ENCODE measurements around the gene C12orf75. TPM values are rescaled to one million over a fixed set of nuclear protein-coding genes. Genes with fewer than 3 reads are reported as not detected.

Gene C12orf75
- total RNA-seq, 2 experiments from 2014 or later = 16.7 to 17.0 TPM

- Histone ChIP-seq H3K4me3 (ENCODE audit: low read length) (no peak overlapping the region), H3K27me3 (ENCODE audit: control insufficient read depth in 1 of 2, insufficient read depth in 2 of 2, low read length in 2 of 2) (no peaks in the 10 kb centered on the region), H3K4me1 (ENCODE audit: insufficient read depth, low read length) (no peaks in the 10 kb centered on the region), H3K27ac (ENCODE audit: low read depth in 1 of 2, low read length in 2 of 2) (no peak overlapping the region), H3K9me3 (ENCODE audit: control insufficient read depth in 1 of 2, insufficient read depth in 1 of 2, low read length in 2 of 2) (no peaks in the 10 kb centered on the region), H3K36me3 (ENCODE audit: insufficient read depth, low read length) (no peaks in the 10 kb centered on the region)
- POLR2A ChIA-PET = no interaction called here
- Mint-ChIP-seq H3K4me1 (ENCODE audit: low read depth) (no peaks in the 10 kb centered on the region), H3K36me3 (ENCODE audit: low read depth) (no peaks in the 10 kb centered on the region), H3K27ac (no peak overlapping the region), H3K4me3 (no peak overlapping the region), H3K27me3 (peaks cover 6% of the 10 kb centered on the region), H3K9me3 (no peaks in the 10 kb centered on the region)
- DNase-seq (no peak), ATAC-seq (ENCODE audit: poor library complexity) (no peak)
- CTCF ChIA-PET = no interaction called here
- intact Hi-C loops (cut with DNase I, micrococcal nuclease) = no loop called here
- TF ChIP-seq CTCF (IDR thresholded peaks at IDR 0.05) = no peak
These were observed 87.2 kb downstream of the C12orf75 start for GRCh38 chr12:105417732-105418131.

GRCh38 chr12:105418229-105418628 lies 87.7 kb downstream of the C12orf75 start:
- Histone ChIP-seq H3K4me3 (ENCODE audit: low read length) (no peak overlapping the region), H3K36me3 (ENCODE audit: insufficient read depth, low read length) (no peaks in the 10 kb centered on the region), H3K4me1 (ENCODE audit: insufficient read depth, low read length) (no peaks in the 10 kb centered on the region), H3K27me3 (ENCODE audit: control insufficient read depth in 1 of 2, insufficient read depth in 2 of 2, low read length in 2 of 2) (no peaks in the 10 kb centered on the region), H3K27ac (ENCODE audit: low read depth in 1 of 2, low read length in 2 of 2) (no peak overlapping the region), H3K9me3 (ENCODE audit: control insufficient read depth in 1 of 2, insufficient read depth in 1 of 2, low read length in 2 of 2) (no peaks in the 10 kb centered on the region)
- ChIA-PET CTCF (no interaction called here), POLR2A (no interaction called here)
- no peak for DNase-seq
- Mint-ChIP-seq H3K9me3 (no peaks in the 10 kb centered on the region), H3K27ac (no peak overlapping the region), H3K27me3 (peaks cover 6% of the 10 kb centered on the region), H3K4me1 (ENCODE audit: low read depth) (no peaks in the 10 kb centered on the region), H3K36me3 (ENCODE audit: low read depth) (no peaks in the 10 kb centered on the region), H3K4me3 (no peak overlapping the region)
- intact Hi-C loops (cut with DNase I, micrococcal nuclease) = no loop called here
- no peak for ATAC-seq (ENCODE audit: poor library complexity)
- no peak for TF ChIP-seq CTCF (IDR thresholded peaks at IDR 0.05)

- Histone ChIP-seq H3K36me3 (ENCODE audit: insufficient read depth, low read length) (no peaks in the 10 kb centered on the region), H3K27ac (ENCODE audit: low read depth in 1 of 2, low read length in 2 of 2) (no peak overlapping the region), H3K4me1 (ENCODE audit: insufficient read depth, low read length) (no peaks in the 10 kb centered on the region), H3K27me3 (ENCODE audit: control insufficient read depth in 1 of 2, insufficient read depth in 2 of 2, low read length in 2 of 2) (no peaks in the 10 kb centered on the region), H3K9me3 (ENCODE audit: control insufficient read depth in 1 of 2, insufficient read depth in 1 of 2, low read length in 2 of 2) (no peaks in the 10 kb centered on the region), H3K4me3 (ENCODE audit: low read length) (no peak overlapping the region)
- TF ChIP-seq CTCF (IDR thresholded peaks at IDR 0.05) = no peak
- ChIA-PET CTCF (no interaction called here), POLR2A (no interaction called here)
- Mint-ChIP-seq H3K9me3 (no peaks in the 10 kb centered on the region), H3K4me1 (ENCODE audit: low read depth) (no peaks in the 10 kb centered on the region), H3K4me3 (no peak overlapping the region), H3K27me3 (peaks cover 6% of the 10 kb centered on the region), H3K36me3 (ENCODE audit: low read depth) (no peaks in the 10 kb centered on the region), H3K27ac (no peak overlapping the region)
- no peak for DNase-seq
- ATAC-seq (ENCODE audit: poor library complexity) = no peak
- intact Hi-C loops (cut with DNase I, micrococcal nuclease) = no loop called here
These were observed 88.4 kb downstream of the C12orf75 start for GRCh38 chr12:105418821-105419291.

All from CD4-positive, alpha-beta T cell (primary cell).